ENCODE measurements around the gene HEMK1. TPM values are rescaled to one million over a fixed set of nuclear protein-coding genes. Genes with fewer than 3 reads are reported as not detected.

The HEMK1 gene
- total and polyA plus RNA-seq, 8 donors, result 23.5 to 27.6 (median 25.0) TPM

DNA sequence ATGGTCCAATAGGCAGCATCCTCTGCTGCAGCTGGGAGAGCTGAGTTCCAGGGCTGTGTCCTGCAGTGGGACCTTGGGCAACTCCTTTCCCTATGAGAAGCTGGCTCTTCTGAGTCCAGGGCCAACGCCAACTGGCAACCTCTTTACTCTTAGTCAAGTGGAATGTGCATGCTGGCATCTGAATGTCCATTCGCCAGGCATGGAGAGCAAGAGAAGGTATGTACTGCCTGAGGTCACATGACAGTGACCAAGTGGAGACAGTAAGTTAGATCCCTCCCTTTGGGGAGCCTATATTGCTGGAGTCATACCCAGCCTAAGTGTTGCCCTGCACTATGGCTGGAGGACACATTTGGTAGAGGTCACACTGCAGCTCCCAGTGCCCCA lies 12.1 kb downstream of the HEMK1 start:
- Histone ChIP-seq H3K27me3 (no peaks in the 10 kb centered on the region), H3K4me1 (peaks cover 4 to 43% of the 10 kb centered on the region in 2 donors), H3K27ac (peak overlapping the region; percentile 44 to 64), H3K36me3 (peaks cover 0 to 54% of the 10 kb centered on the region in 2 donors), H3K9me3 (no peaks in the 10 kb centered on the region), H3K4me3 (no peak overlapping the region)
- DNase-seq, result no peak
- TF ChIP-seq CTCF (IDR thresholded peaks at IDR 0.05), result no peak
- peak; percentile 33 for ATAC-seq
- intact Hi-C loops (cut with DNase I), result no loop called here

- H3K9me3 ChIP-seq, result no peaks in the 10 kb centered on the region
- intact Hi-C loops (cut with DNase I), result no loop called here
- H3K27ac ChIP-seq, result peak overlapping the region; percentile 44 to 64
- ATAC-seq, result no peak
- no peak for DNase-seq
- H3K4me3 ChIP-seq, result no peak overlapping the region
- H3K4me1 ChIP-seq, result peaks cover 4 to 45% of the 10 kb centered on the region in 2 donors
- peaks cover 0 to 47% of the 10 kb centered on the region in 2 donors for H3K36me3 ChIP-seq
- H3K27me3 ChIP-seq, result no peaks in the 10 kb centered on the region
- no peak for TF ChIP-seq CTCF (IDR thresholded peaks at IDR 0.05)
These were observed 12.8 kb downstream of the HEMK1 start for GRCh38 chr3:50582083-50582482.

DNA sequence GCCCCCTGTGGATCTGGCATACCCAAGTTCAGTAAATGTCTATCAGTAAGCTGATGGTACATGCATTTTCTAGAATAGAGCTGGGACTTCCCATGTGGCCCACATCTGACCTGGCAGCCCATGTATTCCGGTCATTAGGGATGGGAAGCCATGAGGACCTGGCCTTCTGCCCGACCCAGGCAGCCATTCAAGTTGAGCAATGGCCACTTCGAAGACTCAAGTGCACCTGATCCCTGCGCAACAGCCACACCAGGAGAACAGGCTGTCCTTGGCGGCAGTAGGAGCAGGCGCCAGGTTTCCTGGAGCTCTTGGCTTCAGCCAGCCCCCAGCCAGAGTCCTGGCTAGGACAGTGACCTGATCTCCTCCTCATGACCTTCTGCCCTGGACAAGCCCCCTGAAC lies 14.6 kb downstream of the HEMK1 start:
- H3K9me3 ChIP-seq, result no peaks in the 10 kb centered on the region
- peaks cover 4 to 56% of the 10 kb centered on the region in 2 donors for H3K4me1 ChIP-seq
- ATAC-seq, result peak; percentile 81
- DNase-seq, result peak in 3 of 4 donors; percentile 68 to 87 (median 83)
- peak overlapping the region; percentile 68 to 83 for H3K27ac ChIP-seq
- H3K36me3 ChIP-seq, result peaks cover 0 to 29% of the 10 kb centered on the region in 2 donors
- H3K27me3 ChIP-seq, result no peaks in the 10 kb centered on the region
- no peak for TF ChIP-seq CTCF (IDR thresholded peaks at IDR 0.05)
- H3K4me3 ChIP-seq, result no peak overlapping the region
- intact Hi-C loops (cut with DNase I), result no loop called here

- no peaks in the 10 kb centered on the region for H3K27me3 ChIP-seq
- H3K4me1 ChIP-seq, result peaks cover 4 to 61% of the 10 kb centered on the region in 2 donors
- H3K9me3 ChIP-seq, result no peaks in the 10 kb centered on the region
- H3K36me3 ChIP-seq, result peaks cover 0 to 24% of the 10 kb centered on the region in 2 donors
- peak; percentile 32 for ATAC-seq
- DNase-seq, result no peak
- H3K4me3 ChIP-seq, result no peak overlapping the region
- intact Hi-C loops (cut with DNase I), result no loop called here
- no peak for TF ChIP-seq CTCF (IDR thresholded peaks at IDR 0.05)
- H3K27ac ChIP-seq, result peak overlapping the region; percentile 68 to 76
These were observed 15.1 kb downstream of the HEMK1 start for GRCh38 chr3:50584391-50584790.

DNA sequence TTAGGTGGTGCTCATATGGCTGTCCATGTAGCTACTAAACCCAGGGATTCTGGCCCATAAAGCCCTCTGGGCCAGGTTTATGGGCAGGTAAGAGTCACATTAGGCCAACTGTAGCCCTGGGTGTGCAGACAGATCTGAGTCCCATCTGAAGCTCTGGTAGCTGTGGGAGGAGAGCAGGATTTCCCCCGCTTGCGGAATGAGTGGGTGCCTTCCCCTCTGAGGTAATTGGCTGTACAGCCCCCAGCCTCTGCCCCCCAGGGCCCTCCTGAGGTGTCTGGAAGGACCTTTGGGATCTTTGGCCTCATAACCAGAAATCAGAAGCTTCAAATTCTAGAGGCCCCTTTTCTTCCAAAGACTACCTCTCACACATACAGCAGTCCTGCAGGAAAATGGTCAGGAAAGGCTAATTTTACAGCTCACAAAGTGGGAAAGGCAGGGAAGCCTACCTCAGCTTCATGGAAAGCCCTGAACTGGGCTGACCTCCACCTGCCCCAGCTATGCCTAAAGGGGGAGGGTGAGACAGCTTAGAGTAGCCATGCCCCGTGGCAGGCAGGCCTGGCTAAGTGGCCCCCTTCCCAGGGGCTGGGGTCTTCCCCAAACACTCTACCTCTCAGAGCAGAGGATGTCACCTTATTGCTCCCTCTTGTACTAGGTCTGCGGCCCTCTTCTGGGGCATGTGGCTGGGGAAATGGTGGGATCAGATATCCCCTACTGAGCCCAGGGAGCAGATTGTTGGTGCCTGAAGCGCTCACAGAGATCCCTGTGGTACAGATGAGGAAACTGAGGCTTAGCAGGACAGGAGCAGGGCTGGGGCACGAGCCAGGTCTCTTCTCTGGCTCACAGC lies 16.8 kb downstream of the HEMK1 start:
- DNase-seq, result peak in 1 of 4 donors; percentile 38
- intact Hi-C loops (cut with DNase I), result no loop called here
- Histone ChIP-seq H3K4me3 (no peak overlapping the region), H3K4me1 (peaks cover 4 to 76% of the 10 kb centered on the region in 2 donors), H3K36me3 (peaks cover 0 to 12% of the 10 kb centered on the region in 2 donors), H3K27me3 (no peaks in the 10 kb centered on the region), H3K27ac (peak overlapping the region in 1 of 2 donors; percentile 3), H3K9me3 (no peaks in the 10 kb centered on the region)
- no peak for TF ChIP-seq CTCF (IDR thresholded peaks at IDR 0.05)
- no peak for ATAC-seq

Data from left lung (tissue), 10 donors.